Measurements from ENCODE around the gene RNU6-9. TPM values are rescaled to one million over a fixed set of nuclear protein-coding genes. Genes with fewer than 3 reads are reported as not detected.

RNU6-9 gene
- total RNA-seq, 1 donor from 2014 or later, result not detected

- DNase-seq, result no peak
- H3K36me3 Mint-ChIP-seq (ENCODE audit: unreplicated experiment), result no peaks in the 10 kb centered on the region
- peaks cover 4% of the 10 kb centered on the region for H3K9me3 Mint-ChIP-seq (ENCODE audit: unreplicated experiment)
- TF ChIP-seq CTCF (IDR thresholded peaks at IDR 0.05; ENCODE audit: partially characterized antibody, unreplicated experiment), result no peak
- H3K27me3 Mint-ChIP-seq (ENCODE audit: unreplicated experiment), result peaks cover 7% of the 10 kb centered on the region
- H3K27ac Mint-ChIP-seq (ENCODE audit: unreplicated experiment), result peak overlapping the region; percentile 70
- H3K4me1 Mint-ChIP-seq (ENCODE audit: low read depth, unreplicated experiment), result peaks cover 12% of the 10 kb centered on the region
- peak overlapping the region; percentile 63 for H3K4me3 Mint-ChIP-seq (ENCODE audit: unreplicated experiment)
These were observed 9.4 kb downstream of the RNU6-9 start for GRCh38 chr19:902446-903226.

- Mint-ChIP-seq H3K36me3 (ENCODE audit: unreplicated experiment) (no peaks in the 10 kb centered on the region), H3K27ac (ENCODE audit: unreplicated experiment) (peak overlapping the region; percentile 94), H3K4me3 (ENCODE audit: unreplicated experiment) (peak overlapping the region; percentile 63), H3K27me3 (ENCODE audit: unreplicated experiment) (peaks cover 4% of the 10 kb centered on the region), H3K9me3 (ENCODE audit: unreplicated experiment) (peaks cover 4% of the 10 kb centered on the region), H3K4me1 (ENCODE audit: low read depth, unreplicated experiment) (peaks cover 12% of the 10 kb centered on the region)
- TF ChIP-seq CTCF (IDR thresholded peaks at IDR 0.05; ENCODE audit: partially characterized antibody, unreplicated experiment), result no peak
- DNase-seq, result peak; percentile 77
These were observed 10.0 kb downstream of the RNU6-9 start for GRCh38 chr19:903266-903797.

- peaks cover 4% of the 10 kb centered on the region for H3K9me3 Mint-ChIP-seq (ENCODE audit: unreplicated experiment)
- peaks cover 3% of the 10 kb centered on the region for H3K27me3 Mint-ChIP-seq (ENCODE audit: unreplicated experiment)
- peak overlapping the region; percentile 52 for H3K4me3 Mint-ChIP-seq (ENCODE audit: unreplicated experiment)
- H3K36me3 Mint-ChIP-seq (ENCODE audit: unreplicated experiment), result no peaks in the 10 kb centered on the region
- peaks cover 9% of the 10 kb centered on the region for H3K4me1 Mint-ChIP-seq (ENCODE audit: low read depth, unreplicated experiment)
- TF ChIP-seq CTCF (IDR thresholded peaks at IDR 0.05; ENCODE audit: partially characterized antibody, unreplicated experiment), result no peak
- peak overlapping the region; percentile 94 for H3K27ac Mint-ChIP-seq (ENCODE audit: unreplicated experiment)
- DNase-seq, result no peak
These were observed 11.3 kb downstream of the RNU6-9 start for GRCh38 chr19:904545-904944.

GRCh38 chr19:906480-906879, 13.2 kb downstream of the RNU6-9 start:
- no peak overlapping the region for H3K4me3 Mint-ChIP-seq (ENCODE audit: unreplicated experiment)
- no peak for TF ChIP-seq CTCF (IDR thresholded peaks at IDR 0.05; ENCODE audit: partially characterized antibody, unreplicated experiment)
- peaks cover 9% of the 10 kb centered on the region for H3K4me1 Mint-ChIP-seq (ENCODE audit: low read depth, unreplicated experiment)
- H3K9me3 Mint-ChIP-seq (ENCODE audit: unreplicated experiment), result peaks cover 4% of the 10 kb centered on the region
- H3K36me3 Mint-ChIP-seq (ENCODE audit: unreplicated experiment), result no peaks in the 10 kb centered on the region
- H3K27ac Mint-ChIP-seq (ENCODE audit: unreplicated experiment), result no peak overlapping the region
- H3K27me3 Mint-ChIP-seq (ENCODE audit: unreplicated experiment), result peaks cover 7% of the 10 kb centered on the region
- DNase-seq, result no peak
